Naive thymus-derived CD8-positive, alpha-beta T cell (primary cell): ENCODE data around the gene EYS. TPM values are rescaled to one million over a fixed set of nuclear protein-coding genes. Genes with fewer than 3 reads are reported as not detected.
"Not testable (repeated sequence)": the region's sequence is repeated elsewhere in the genome, so short reads cannot be mapped to it uniquely, and the experiment has no call there.

ENCODE experiments used
- ATAC-seq, 2 donors: fragments of 150-1000 bp; cut with Tn5 transposase in 1 of 2; sonication (Bioruptor Pico), chemical (Tn5 transposase) in 1 of 2; 1 replicate in 1 of 2; 2 replicates in 1 of 2; pipeline ENCODE4 v1.10.0; 2021; ENCODE audit warnings: mild to moderate bottlenecking in 2 of 2, moderate library complexity in 2 of 2
- POLR2A ChIA-PET: fragments of 350-600 bp; sonication (Branson Sonifier 250); formaldehyde crosslinking; loops from one replicate; lab custom pipeline; 2021; ENCODE audit warnings: antibody characterized with exemption; lab: Charles Lee
- DNase-seq, 10 donors: peaks; one replicate each; pipeline versions ENCODE4 v3.0.0 to v3.0.0-alpha.2; 2020 to 2022
- H3K27ac Mint-ChIP-seq, 10 donors: one replicate each; pipeline ENCODE4 v1.8.0; 2020 to 2022; ENCODE audit warnings: mild to moderate bottlenecking in 10 of 10, mixed read lengths in 10 of 10, moderate library complexity in 4 of 10, inconsistent platforms in 1 of 10
- H3K27me3 Mint-ChIP-seq, 5 donors: one replicate each; pipeline ENCODE4 v1.8.0; 2021 to 2022; ENCODE audit warnings: mixed read lengths in 5 of 5
- H3K36me3 Mint-ChIP-seq, 3 donors: one replicate each; pipeline ENCODE4 v1.8.0; 2020 to 2022; ENCODE audit warnings: mixed read lengths in 3 of 3, mild to moderate bottlenecking in 2 of 3, inconsistent platforms in 1 of 3
- H3K4me1 Mint-ChIP-seq, 4 donors: one replicate each; pipeline ENCODE4 v1.8.0; 2021 to 2022; ENCODE audit warnings: mixed read lengths in 4 of 4
- H3K4me3 Mint-ChIP-seq, 10 donors: one replicate each; pipeline ENCODE4 v1.8.0; 2020 to 2022; ENCODE audit warnings: mild to moderate bottlenecking in 10 of 10, mixed read lengths in 10 of 10, moderate library complexity in 6 of 10, inconsistent platforms in 1 of 10
- H3K9me3 Mint-ChIP-seq, 9 donors: one replicate each; pipeline ENCODE4 v1.8.0; 2020 to 2022; ENCODE audit warnings: mixed read lengths in 9 of 9, mild to moderate bottlenecking in 3 of 9, inconsistent platforms in 1 of 9, moderate library complexity in 1 of 9
- polyA plus RNA-seq, 3 donors: library from polyadenylated mRNA; unstranded; fragments of 300-500 nt; fragmentation: Illumina TruSeq; gene quantifications; one replicate each; pipeline ENCODE4 v1.2.3, GENCODE V29; 2021
- total RNA-seq, 8 experiments: library from RNA in 2 of 8; stranded (reverse) in 2 of 8; gene quantifications; one replicate each; pipeline ENCODE4 v1.2.3 and lab custom pipeline; 2021 to 2026

EYS gene
- total and polyA plus RNA-seq, 5 experiments from 2014 or later, result 0.07 to 0.09 TPM; not detected in 3

- no peaks in the 10 kb centered on the region for H3K36me3 Mint-ChIP-seq
- POLR2A ChIA-PET, result no interaction called here
- no peaks in the 10 kb centered on the region for H3K27me3 Mint-ChIP-seq
- DNase-seq (no peak), ATAC-seq (no peak)
- no peak overlapping the region for H3K27ac Mint-ChIP-seq
- H3K4me1 Mint-ChIP-seq, result no peaks in the 10 kb centered on the region
- H3K9me3 Mint-ChIP-seq, result peaks cover 0 to 11% (median 5%) of the 10 kb centered on the region in 9 donors
- no peak overlapping the region for H3K4me3 Mint-ChIP-seq
Measured at GRCh38 chr6:65081756-65082155, 625.3 kb downstream of the EYS start.

- Mint-ChIP-seq H3K27me3 (no peaks in the 10 kb centered on the region), H3K9me3 (peaks cover 0 to 15% (median 8%) of the 10 kb centered on the region in 9 donors), H3K4me1 (no peaks in the 10 kb centered on the region), H3K4me3 (no peak overlapping the region), H3K27ac (no peak overlapping the region), H3K36me3 (no peaks in the 10 kb centered on the region)
- POLR2A ChIA-PET, result no interaction called here
- ATAC-seq (no peak), DNase-seq (no peak)
Measured at GRCh38 chr6:65075705-65076230, 631.3 kb downstream of the EYS start.

DNA sequence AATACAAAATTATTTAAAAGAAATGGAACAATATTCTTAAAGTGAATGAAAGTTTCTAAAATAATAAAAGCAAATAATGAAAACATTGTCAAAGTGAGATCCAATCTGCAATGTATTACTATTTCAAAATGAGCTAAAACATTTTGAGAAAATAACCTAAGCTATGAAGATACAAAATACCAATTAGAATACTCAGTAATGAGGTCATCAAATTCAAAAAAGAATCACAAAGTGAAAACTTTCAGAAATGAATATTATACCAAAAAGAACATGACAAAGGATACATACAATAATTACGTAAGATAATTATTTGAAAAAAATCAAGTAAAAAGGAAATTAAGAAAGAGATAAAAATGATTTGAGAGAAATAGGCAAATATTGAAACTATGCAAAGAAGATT, 634.5 kb downstream of the EYS start:
- H3K9me3 Mint-ChIP-seq, result peaks cover 0 to 44% (median 12%) of the 10 kb centered on the region in 9 donors
- no peak for ATAC-seq
- no peak for DNase-seq
- POLR2A ChIA-PET, result no interaction called here
- H3K4me3 Mint-ChIP-seq, result no peak overlapping the region
- H3K4me1 Mint-ChIP-seq, result no peaks in the 10 kb centered on the region
- H3K27me3 Mint-ChIP-seq, result no peaks in the 10 kb centered on the region
- no peak overlapping the region for H3K27ac Mint-ChIP-seq
- H3K36me3 Mint-ChIP-seq, result no peaks in the 10 kb centered on the region

- POLR2A ChIA-PET, result no interaction called here
- ATAC-seq (no peak), DNase-seq (no peak)
- no peaks in the 10 kb centered on the region for H3K27me3 Mint-ChIP-seq
- H3K9me3 Mint-ChIP-seq, result peaks cover 2 to 44% (median 12%) of the 10 kb centered on the region in 9 donors
- H3K4me3 Mint-ChIP-seq, result no peak overlapping the region
- no peaks in the 10 kb centered on the region for H3K36me3 Mint-ChIP-seq
- H3K27ac Mint-ChIP-seq, result no peak overlapping the region
- no peaks in the 10 kb centered on the region for H3K4me1 Mint-ChIP-seq
Measured at GRCh38 chr6:65071480-65071879, 635.5 kb downstream of the EYS start.

GRCh38 chr6:65064844-65065243, 642.2 kb downstream of the EYS start:
- H3K27me3 Mint-ChIP-seq, result no peaks in the 10 kb centered on the region
- POLR2A ChIA-PET, result no interaction called here

DNA sequence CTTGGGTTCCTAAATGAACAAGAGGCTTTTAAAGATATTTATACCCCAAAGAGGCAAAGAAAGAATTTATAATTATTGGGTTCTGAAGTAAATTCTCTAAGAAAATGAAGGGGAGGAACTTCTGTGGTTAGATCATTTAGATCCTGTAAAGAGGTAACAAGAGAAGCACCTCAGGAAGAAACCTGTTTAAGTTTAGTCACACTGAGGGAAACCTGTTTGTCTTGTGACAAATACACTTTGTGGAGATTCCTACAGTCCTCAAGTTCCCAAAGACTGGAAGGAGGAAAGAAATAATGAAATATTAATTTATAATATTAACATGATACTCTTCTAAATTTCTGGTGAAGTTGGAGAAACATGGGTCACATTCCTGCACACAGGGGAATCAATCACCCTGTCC, 647.5 kb downstream of the EYS start:
- Mint-ChIP-seq H3K9me3 (peaks cover 1 to 30% (median 8%) of the 10 kb centered on the region in 9 donors), H3K4me3 (no peak overlapping the region), H3K36me3 (no peaks in the 10 kb centered on the region), H3K27me3 (no peaks in the 10 kb centered on the region), H3K27ac (no peak overlapping the region), H3K4me1 (no peaks in the 10 kb centered on the region)
- DNase-seq, result no peak
- no peak for ATAC-seq
- POLR2A ChIA-PET, result no interaction called here

More at GRCh38 chr6:65064844-65065243, 642.2 kb downstream of the EYS start:
- Mint-ChIP-seq H3K9me3 (peaks cover 3 to 48% (median 8%) of the 10 kb centered on the region in 9 donors), H3K4me1 (no peaks in the 10 kb centered on the region), H3K4me3 (no peak overlapping the region), H3K36me3 (no peaks in the 10 kb centered on the region), H3K27ac (no peak overlapping the region)
- DNase-seq (no peak), ATAC-seq (no peak)

DNA sequence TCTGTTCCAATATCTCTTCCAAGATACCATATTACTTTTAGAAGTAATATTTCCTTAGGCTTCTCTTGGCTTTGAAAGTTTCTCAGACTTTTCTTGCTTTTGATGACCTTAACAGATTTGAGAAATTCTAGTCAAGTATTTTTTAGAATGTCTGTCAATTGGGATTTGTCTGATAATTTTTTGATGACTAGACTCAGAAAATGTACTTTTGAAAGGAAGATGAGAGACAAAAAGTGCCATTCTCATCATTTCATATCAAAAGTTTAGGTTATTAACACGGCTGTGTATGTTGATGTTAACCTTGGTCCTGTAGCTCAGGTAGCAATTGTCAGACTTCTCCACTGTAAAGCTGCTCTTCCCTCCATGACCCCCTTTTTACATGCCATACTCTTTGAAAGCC, 651.5 kb downstream of the EYS start:
- H3K4me1 Mint-ChIP-seq, result no peaks in the 10 kb centered on the region
- DNase-seq (no peak), ATAC-seq (no peak)
- H3K36me3 Mint-ChIP-seq, result no peaks in the 10 kb centered on the region
- H3K27ac Mint-ChIP-seq, result no peak overlapping the region
- H3K9me3 Mint-ChIP-seq, result peaks cover 0 to 17% (median 7%) of the 10 kb centered on the region in 9 donors
- H3K4me3 Mint-ChIP-seq, result no peak overlapping the region
- no peaks in the 10 kb centered on the region for H3K27me3 Mint-ChIP-seq
- POLR2A ChIA-PET, result no interaction called here

DNA sequence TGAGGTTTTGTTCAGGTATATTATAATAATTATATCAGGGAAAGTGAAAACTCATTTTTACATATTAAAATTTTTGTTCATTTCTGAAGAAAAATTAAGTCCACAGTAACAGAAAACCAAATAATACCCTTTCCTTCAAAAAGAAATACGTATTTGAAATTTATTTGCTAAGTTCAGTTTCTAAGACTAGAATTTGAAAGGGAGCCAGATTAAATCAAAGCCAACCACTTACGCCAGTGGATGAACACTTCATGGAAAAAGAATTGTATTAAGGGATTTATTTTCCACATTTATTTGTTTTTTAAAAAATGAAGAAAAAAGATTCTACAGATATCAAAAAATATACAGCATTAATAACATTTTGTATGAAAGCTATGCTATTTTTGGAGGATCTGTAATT, 654.4 kb downstream of the EYS start:
- Mint-ChIP-seq H3K4me1 (no peaks in the 10 kb centered on the region), H3K4me3 (no peak overlapping the region), H3K36me3 (no peaks in the 10 kb centered on the region), H3K27ac (no peak overlapping the region), H3K9me3 (peaks cover 0 to 21% (median 2%) of the 10 kb centered on the region in 9 donors), H3K27me3 (no peaks in the 10 kb centered on the region)
- DNase-seq (no peak), ATAC-seq (no peak)
- POLR2A ChIA-PET, result no interaction called here

- POLR2A ChIA-PET, result no interaction called here
- Mint-ChIP-seq H3K36me3 (no peaks in the 10 kb centered on the region), H3K4me1 (no peaks in the 10 kb centered on the region), H3K9me3 (peaks cover 0 to 28% (median 6%) of the 10 kb centered on the region in 9 donors), H3K27me3 (no peaks in the 10 kb centered on the region), H3K27ac (no peak overlapping the region), H3K4me3 (no peak overlapping the region)
- no peak for DNase-seq
- no peak for ATAC-seq
Measured at GRCh38 chr6:65045801-65046200, 661.2 kb downstream of the EYS start.

GRCh38 chr6:65014006-65014405, 693.0 kb downstream of the EYS start:
- no peak overlapping the region for H3K27ac Mint-ChIP-seq
- no peak for ATAC-seq
- no peaks in the 10 kb centered on the region for H3K27me3 Mint-ChIP-seq
- peaks cover 0 to 10% (median 4%) of the 10 kb centered on the region in 9 donors for H3K9me3 Mint-ChIP-seq
- H3K4me1 Mint-ChIP-seq, result no peaks in the 10 kb centered on the region
- DNase-seq, result no peak
- POLR2A ChIA-PET, result no interaction called here
- no peak overlapping the region for H3K4me3 Mint-ChIP-seq
- H3K36me3 Mint-ChIP-seq, result no peaks in the 10 kb centered on the region

GRCh38 chr6:65006788-65007187, 700.2 kb downstream of the EYS start:
- POLR2A ChIA-PET, result no interaction called here
- ATAC-seq (no peak), DNase-seq (no peak)
- no peaks in the 10 kb centered on the region for H3K27me3 Mint-ChIP-seq
- H3K9me3 Mint-ChIP-seq, result peaks cover 0 to 22% (median 10%) of the 10 kb centered on the region in 9 donors
- no peaks in the 10 kb centered on the region for H3K4me1 Mint-ChIP-seq
- H3K27ac Mint-ChIP-seq, result no peak overlapping the region
- H3K4me3 Mint-ChIP-seq, result no peak overlapping the region
- H3K36me3 Mint-ChIP-seq, result peaks cover 0 to 5% (median 0%) of the 10 kb centered on the region in 3 donors

DNA sequence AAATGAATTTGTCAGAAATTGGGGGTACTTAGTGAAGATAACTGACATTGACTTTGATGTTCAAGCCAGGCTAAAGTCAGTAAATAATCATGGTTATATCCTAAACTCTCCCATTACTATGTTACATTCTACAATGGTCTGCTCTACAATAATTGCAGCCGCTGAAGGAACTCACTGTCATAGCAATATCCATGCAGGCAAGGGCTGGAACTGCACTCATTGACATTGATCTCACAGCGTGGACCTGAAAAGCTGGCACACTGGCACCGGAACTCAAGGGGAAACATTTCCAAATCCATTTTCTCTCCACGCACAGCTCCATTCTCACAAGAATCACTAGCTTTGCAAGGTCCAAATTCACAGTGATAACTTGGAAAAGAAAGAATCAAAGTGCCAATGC, 702.7 kb downstream of the EYS start:
- H3K4me1 Mint-ChIP-seq, result no peaks in the 10 kb centered on the region
- H3K27ac Mint-ChIP-seq, result no peak overlapping the region
- H3K9me3 Mint-ChIP-seq, result peaks cover 0 to 26% (median 11%) of the 10 kb centered on the region in 9 donors
- no peak for ATAC-seq
- no peak for DNase-seq
- H3K27me3 Mint-ChIP-seq, result no peaks in the 10 kb centered on the region
- peaks cover 0 to 5% (median 0%) of the 10 kb centered on the region in 3 donors for H3K36me3 Mint-ChIP-seq
- POLR2A ChIA-PET, result no interaction called here
- H3K4me3 Mint-ChIP-seq, result no peak overlapping the region

GRCh38 chr6:65002882-65003281, 704.1 kb downstream of the EYS start:
- H3K27ac Mint-ChIP-seq, ATAC-seq: not testable (repeated sequence)

GRCh38 chr6:65000815-65001214, 706.2 kb downstream of the EYS start:
- ATAC-seq (no peak), DNase-seq (no peak)
- POLR2A ChIA-PET, result no interaction called here
- H3K9me3 Mint-ChIP-seq, result peaks cover 0 to 28% (median 7%) of the 10 kb centered on the region in 9 donors
- no peaks in the 10 kb centered on the region for H3K27me3 Mint-ChIP-seq
- H3K36me3 Mint-ChIP-seq, result no peaks in the 10 kb centered on the region
- no peak overlapping the region for H3K27ac Mint-ChIP-seq
- H3K4me1 Mint-ChIP-seq, result no peaks in the 10 kb centered on the region
- no peak overlapping the region for H3K4me3 Mint-ChIP-seq

More at GRCh38 chr6:65002882-65003281, 704.1 kb downstream of the EYS start:
- H3K4me3 Mint-ChIP-seq, DNase-seq, POLR2A ChIA-PET, H3K27me3 Mint-ChIP-seq, H3K4me1 Mint-ChIP-seq, H3K36me3 Mint-ChIP-seq: not testable (repeated sequence)
- peaks cover under 1 to 32% (median 11%) of the 10 kb centered on the region in 9 donors for H3K9me3 Mint-ChIP-seq
